ENCODE results near the gene KCNQ5. TPM values are rescaled to one million over a fixed set of nuclear protein-coding genes. Genes with fewer than 3 reads are reported as not detected.

The KCNQ5 gene
- total RNA-seq, 3 donors from 2014 or later (not counting 1 experiment from before 2014, with no cell fraction given), result 8.2 to 9.7 (median 8.7) TPM

DNA sequence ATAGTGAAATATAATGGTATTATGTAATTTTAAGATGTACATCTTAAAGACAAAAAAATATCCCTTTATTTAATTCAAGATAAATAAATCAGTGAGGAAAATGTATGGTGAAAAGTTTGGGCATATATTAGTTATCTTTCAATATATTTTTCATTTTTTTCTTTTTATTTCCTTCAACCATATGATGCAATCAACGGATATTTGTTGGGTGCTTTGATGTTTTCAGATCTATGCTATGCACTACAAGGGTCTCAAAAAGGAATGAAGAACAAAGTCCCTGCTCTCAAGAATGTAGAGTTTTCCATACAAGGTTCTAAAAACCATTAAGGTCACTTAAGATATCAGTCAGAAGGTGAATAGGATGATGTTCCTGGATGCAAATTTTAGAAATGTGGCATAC lies 345.5 kb downstream of the KCNQ5 start:
- Mint-ChIP-seq H3K4me1 (peaks cover 0 to 1% of the 10 kb centered on the region in 2 donors), H3K4me3 (no peak overlapping the region), H3K27me3 (ENCODE audit: low read depth in 2 of 2) (no peaks in the 10 kb centered on the region), H3K27ac (no peak overlapping the region), H3K36me3 (no peaks in the 10 kb centered on the region), H3K9me3 (no peaks in the 10 kb centered on the region)
- intact Hi-C loops (cut with micrococcal nuclease), result no loop called here
- Histone ChIP-seq H3K36me3 (ENCODE audit: control insufficient read depth, insufficient read depth, low read length) (no peaks in the 10 kb centered on the region), H3K4me3 (ENCODE audit: low read length) (no peak overlapping the region), H3K4me1 (ENCODE audit: control insufficient read depth, insufficient read depth, low read length) (no peaks in the 10 kb centered on the region), H3K27ac (ENCODE audit: low read length) (no peak overlapping the region), H3K9me3 (ENCODE audit: control insufficient read depth, insufficient read depth, low read length) (no peaks in the 10 kb centered on the region), H3K27me3 (ENCODE audit: control insufficient read depth, insufficient read depth, low read length) (no peaks in the 10 kb centered on the region)
- WGBS (ENCODE audit: insufficient coverage), result no CpG with 5 or more reads among the region's 1 CpG
- TF ChIP-seq CTCF (IDR thresholded peaks at IDR 0.05), result no peak
- DNase-seq, result no peak
- ATAC-seq, result no peak

GRCh38 chr6:72968704-72969103 lies 346.8 kb downstream of the KCNQ5 start:
- Histone ChIP-seq H3K4me1 (ENCODE audit: control insufficient read depth, insufficient read depth, low read length) (no peaks in the 10 kb centered on the region), H3K4me3 (ENCODE audit: low read length) (no peak overlapping the region), H3K36me3 (ENCODE audit: control insufficient read depth, insufficient read depth, low read length) (no peaks in the 10 kb centered on the region), H3K27me3 (ENCODE audit: control insufficient read depth, insufficient read depth, low read length) (no peaks in the 10 kb centered on the region), H3K9me3 (ENCODE audit: control insufficient read depth, insufficient read depth, low read length) (no peaks in the 10 kb centered on the region), H3K27ac (ENCODE audit: low read length) (no peak overlapping the region)
- DNase-seq (no peak), ATAC-seq (no peak)
- intact Hi-C loops (cut with micrococcal nuclease), result no loop called here
- no peak overlapping the region for H3K4me3 Mint-ChIP-seq
- TF ChIP-seq CTCF (IDR thresholded peaks at IDR 0.05), result no peak
- H3K36me3 Mint-ChIP-seq, result no peaks in the 10 kb centered on the region
- peaks cover 6% of the 10 kb centered on the region in 2 donors for H3K4me1 Mint-ChIP-seq
- no peak overlapping the region for H3K27ac Mint-ChIP-seq
- H3K27me3 Mint-ChIP-seq (ENCODE audit: low read depth in 2 of 2), result no peaks in the 10 kb centered on the region
- H3K9me3 Mint-ChIP-seq, result no peaks in the 10 kb centered on the region
- no CpG with 5 or more reads among the region's 1 CpG for WGBS (ENCODE audit: insufficient coverage)

- Mint-ChIP-seq H3K36me3 (no peaks in the 10 kb centered on the region), H3K9me3 (no peaks in the 10 kb centered on the region), H3K27ac (no peak overlapping the region), H3K27me3 (ENCODE audit: low read depth in 2 of 2) (no peaks in the 10 kb centered on the region), H3K4me3 (no peak overlapping the region), H3K4me1 (peaks cover 6% of the 10 kb centered on the region in 2 donors)
- no peaks in the 10 kb centered on the region for H3K36me3 ChIP-seq (ENCODE audit: control insufficient read depth, insufficient read depth, low read length)
- intact Hi-C loops (cut with micrococcal nuclease), result no loop called here
- no peak for DNase-seq
- no peak for TF ChIP-seq CTCF (IDR thresholded peaks at IDR 0.05)
- no peaks in the 10 kb centered on the region for H3K9me3 ChIP-seq (ENCODE audit: control insufficient read depth, insufficient read depth, low read length)
- no peaks in the 10 kb centered on the region for H3K4me1 ChIP-seq (ENCODE audit: control insufficient read depth, insufficient read depth, low read length)
- H3K27ac ChIP-seq (ENCODE audit: low read length), result no peak overlapping the region
- no peak for ATAC-seq
- no peak overlapping the region for H3K4me3 ChIP-seq (ENCODE audit: low read length)
- H3K27me3 ChIP-seq (ENCODE audit: control insufficient read depth, insufficient read depth, low read length), result no peaks in the 10 kb centered on the region
- 97% methylated on average over 2 of the region's 2 CpGs for WGBS (ENCODE audit: insufficient coverage)
Measured at GRCh38 chr6:72969666-72970065, 347.8 kb downstream of the KCNQ5 start.

GRCh38 chr6:72972579-72972978 lies 350.7 kb downstream of the KCNQ5 start:
- TF ChIP-seq CTCF (IDR thresholded peaks at IDR 0.05), result no peak
- Mint-ChIP-seq H3K27ac (no peak overlapping the region), H3K4me3 (no peak overlapping the region), H3K4me1 (peaks cover 11 to 19% of the 10 kb centered on the region in 2 donors), H3K27me3 (ENCODE audit: low read depth in 2 of 2) (no peaks in the 10 kb centered on the region), H3K36me3 (no peaks in the 10 kb centered on the region), H3K9me3 (no peaks in the 10 kb centered on the region)
- Histone ChIP-seq H3K27ac (ENCODE audit: low read length) (no peak overlapping the region), H3K36me3 (ENCODE audit: control insufficient read depth, insufficient read depth, low read length) (no peaks in the 10 kb centered on the region), H3K4me3 (ENCODE audit: low read length) (no peak overlapping the region), H3K4me1 (ENCODE audit: control insufficient read depth, insufficient read depth, low read length) (no peaks in the 10 kb centered on the region), H3K9me3 (ENCODE audit: control insufficient read depth, insufficient read depth, low read length) (no peaks in the 10 kb centered on the region), H3K27me3 (ENCODE audit: control insufficient read depth, insufficient read depth, low read length) (no peaks in the 10 kb centered on the region)
- intact Hi-C loops (cut with micrococcal nuclease), result no loop called here
- DNase-seq (no peak), ATAC-seq (no peak)
